GM18858 (cell line): ENCODE results near the gene USP38.
"Not testable (repeated sequence)": the region's sequence is repeated elsewhere in the genome, so short reads cannot be mapped to it uniquely, and the experiment has no call there.

Experiments
- ATAC-seq: cut with Tn5 transposase; IDR thresholded peaks from one replicate; pipeline ENCODE4 v1.9.1; 2021; ENCODE audit not compliant: unreplicated experiment

Gene USP38

GRCh38 chr4:143254491-143255226 lies 69.9 kb downstream of the USP38 start:
- no peak for ATAC-seq

- no peak for ATAC-seq
These were observed 71.7 kb downstream of the USP38 start for GRCh38 chr4:143256456-143256855.

- ATAC-seq, result no peak
These were observed 72.6 kb downstream of the USP38 start for GRCh38 chr4:143257356-143257755.

GRCh38 chr4:143260750-143261149 lies 76.0 kb downstream of the USP38 start:
- no peak for ATAC-seq

GRCh38 chr4:143262838-143263237 lies 78.1 kb downstream of the USP38 start:
- ATAC-seq, result no peak

GRCh38 chr4:143267690-143268089 lies 83.0 kb downstream of the USP38 start:
- not testable (repeated sequence) for ATAC-seq

- no peak for ATAC-seq
These were observed 85.6 kb downstream of the USP38 start for GRCh38 chr4:143270256-143270838.
